Measurements from ENCODE around the gene ASB4.
"Not testable (repeated sequence)": the region's sequence is repeated elsewhere in the genome, so short reads cannot be mapped to it uniquely, and the experiment has no call there.

The ASB4 gene

DNA sequence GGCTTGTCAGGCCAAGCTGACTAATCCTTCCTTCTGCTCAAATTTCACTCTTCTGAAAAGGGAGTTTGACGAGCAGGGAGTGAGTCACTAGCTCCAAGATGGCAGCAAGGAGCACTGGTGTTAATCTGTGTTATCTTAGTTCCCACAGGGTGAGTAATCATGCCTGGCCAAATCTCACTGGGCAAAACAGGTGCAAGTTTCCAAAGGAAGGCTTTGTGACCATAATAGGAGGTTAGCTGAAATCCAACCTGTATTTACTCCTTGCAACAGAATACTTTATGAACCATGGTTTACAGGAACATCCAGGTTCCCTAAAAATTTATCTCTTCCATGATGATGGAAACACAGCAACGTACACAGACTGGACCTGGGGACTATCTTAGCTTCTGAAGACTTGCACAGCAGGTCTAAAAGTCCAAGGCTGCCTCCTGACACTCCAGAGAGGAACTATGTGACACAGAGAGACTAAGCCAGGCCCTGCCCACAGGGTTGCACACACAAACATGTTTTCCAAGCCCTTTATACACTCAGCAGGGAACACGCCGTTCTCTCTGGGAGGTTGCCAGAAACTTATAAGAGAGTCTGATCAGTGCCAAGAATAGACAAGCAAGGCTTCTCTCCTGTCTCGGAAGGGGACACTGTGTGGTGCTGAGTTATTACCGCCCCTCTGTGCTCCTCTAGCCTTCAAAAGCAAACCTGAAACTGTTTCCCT lies 64.2 kb downstream of the ASB4 start:
- no peak for FAIRE-seq
- peak; percentile 45 for DNase-seq (ENCODE audit: insufficient read length, low spot score)

DNA sequence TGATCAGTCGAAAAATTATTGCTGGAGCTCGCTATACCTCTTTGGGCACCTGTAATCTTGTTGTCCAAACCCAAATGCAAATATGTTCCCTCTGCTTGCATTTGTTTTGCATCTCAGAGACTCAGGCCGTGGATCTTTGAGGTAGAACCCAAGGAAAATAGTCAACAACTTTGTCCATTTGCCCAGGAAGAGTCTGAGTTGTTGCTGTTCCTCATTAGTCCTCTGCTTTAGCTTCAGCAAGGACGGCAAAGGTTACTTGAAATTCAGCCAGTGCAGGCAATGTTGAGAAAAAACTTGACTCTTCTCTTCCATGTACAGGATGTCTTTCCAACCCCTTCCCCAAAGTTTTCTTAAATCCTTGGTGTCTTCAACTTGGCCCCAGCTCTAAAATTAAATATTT lies 64.8 kb downstream of the ASB4 start:
- FAIRE-seq = no peak
- no peak for DNase-seq (ENCODE audit: insufficient read length, low spot score)

DNA sequence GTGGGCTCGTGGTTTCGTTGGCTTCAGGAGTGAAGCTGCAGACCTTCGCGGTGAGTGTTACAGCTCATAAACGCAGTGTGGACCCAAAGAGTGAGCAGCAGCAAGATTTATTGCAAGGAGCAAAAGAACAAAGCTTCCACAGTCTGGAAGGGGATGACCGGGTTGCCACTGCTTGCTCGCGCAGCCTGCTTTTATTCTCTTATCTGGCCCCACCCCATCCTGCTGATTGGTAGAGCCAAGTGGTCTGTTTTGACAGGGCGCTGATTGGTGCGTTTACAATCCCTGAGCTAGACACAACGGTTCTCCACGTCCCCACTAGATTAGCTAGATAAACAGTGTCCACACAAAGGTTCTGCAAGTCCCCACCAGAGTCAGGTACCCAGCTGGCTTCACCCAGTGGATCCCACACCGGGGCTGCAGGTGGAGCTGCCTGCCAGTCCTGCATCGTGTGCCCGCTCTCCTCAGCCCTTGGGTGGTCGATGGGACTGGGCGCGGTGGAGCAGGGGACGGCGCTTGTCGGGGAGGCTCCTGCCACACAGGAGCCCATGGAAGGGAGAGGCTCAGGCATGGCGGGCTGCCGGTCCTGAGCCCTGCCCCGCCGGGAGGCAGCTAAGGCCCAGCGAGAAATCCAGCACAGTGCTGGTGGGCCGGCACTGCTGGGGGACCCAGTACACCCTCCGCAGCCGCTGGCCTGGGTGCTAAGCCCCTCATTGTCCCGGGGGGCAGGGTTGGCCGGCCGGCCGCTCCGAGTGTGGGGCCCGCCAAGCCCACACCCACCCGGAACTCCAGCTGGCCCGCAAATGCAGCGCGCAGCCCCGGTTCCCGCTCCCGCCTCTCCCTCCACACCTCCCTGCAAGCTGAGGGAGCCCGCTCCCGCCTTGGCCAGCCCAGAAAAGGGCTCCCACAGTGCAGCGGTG lies 66.5 kb downstream of the ASB4 start:
- not testable (repeated sequence) for FAIRE-seq; DNase-seq (ENCODE audit: insufficient read length, low spot score)

DNA sequence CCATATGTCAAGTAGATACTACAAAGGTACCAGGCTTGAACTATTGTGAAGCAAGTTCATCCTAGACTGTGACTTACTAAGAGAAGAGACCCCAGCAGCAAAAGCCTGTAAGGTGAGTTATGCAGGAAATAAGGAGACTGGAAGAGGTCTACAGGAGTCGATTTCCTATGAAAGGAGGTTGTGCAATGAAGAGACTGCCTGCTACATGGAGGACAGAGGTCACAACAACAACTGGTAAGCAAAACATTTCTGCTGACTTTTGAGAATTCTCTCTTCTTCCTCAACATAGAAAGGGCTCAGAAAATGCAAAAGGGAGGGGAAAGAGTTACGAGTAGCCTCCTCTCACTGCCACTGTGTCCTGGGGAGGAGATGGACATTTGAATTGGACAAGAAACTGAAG lies 68.2 kb downstream of the ASB4 start:
- DNase-seq (ENCODE audit: insufficient read length, low spot score) (no peak), FAIRE-seq (no peak)

DNA sequence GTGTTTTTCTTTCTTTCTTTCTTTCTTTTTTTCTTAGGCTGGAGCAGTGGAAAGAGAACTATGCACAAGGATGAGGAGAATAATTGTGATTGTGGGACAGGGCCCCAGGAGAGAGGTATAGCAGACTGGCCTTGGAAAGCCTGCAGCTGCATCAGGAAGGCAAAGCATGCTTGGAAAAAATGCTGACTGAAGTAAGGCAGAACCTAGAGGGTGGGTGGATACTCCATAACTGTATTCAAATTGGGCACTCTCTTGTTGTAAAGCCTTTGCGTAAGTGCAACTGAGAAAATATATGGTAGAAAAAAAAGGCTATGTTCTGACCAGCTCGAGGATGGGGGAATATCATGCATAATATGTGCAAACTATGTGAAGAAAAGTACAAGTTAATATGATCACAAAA lies 71.0 kb downstream of the ASB4 start:
- DNase-seq (ENCODE audit: insufficient read length, low spot score) = no peak
- FAIRE-seq = no peak

DNA sequence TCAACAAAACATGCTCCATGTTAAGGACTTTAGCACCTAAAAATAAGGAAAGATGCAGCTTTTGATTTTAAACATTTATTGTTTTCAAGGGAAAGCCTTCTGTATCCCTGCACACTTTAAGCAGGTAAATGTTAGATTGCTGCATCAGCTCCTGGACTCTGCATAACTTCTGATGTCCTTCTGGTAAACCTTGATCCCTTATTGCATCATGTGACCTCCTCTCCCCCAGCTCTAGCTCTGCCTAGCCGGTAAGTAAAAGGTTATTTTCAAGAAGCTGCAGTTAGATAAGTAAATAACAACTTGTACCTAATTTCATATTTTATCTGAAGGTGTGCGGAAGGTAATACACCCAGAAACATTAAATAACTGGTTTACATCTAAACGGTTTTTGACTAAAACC lies 73.1 kb downstream of the ASB4 start:
- DNase-seq (ENCODE audit: insufficient read length, low spot score) = no peak
- no peak for FAIRE-seq

DNA sequence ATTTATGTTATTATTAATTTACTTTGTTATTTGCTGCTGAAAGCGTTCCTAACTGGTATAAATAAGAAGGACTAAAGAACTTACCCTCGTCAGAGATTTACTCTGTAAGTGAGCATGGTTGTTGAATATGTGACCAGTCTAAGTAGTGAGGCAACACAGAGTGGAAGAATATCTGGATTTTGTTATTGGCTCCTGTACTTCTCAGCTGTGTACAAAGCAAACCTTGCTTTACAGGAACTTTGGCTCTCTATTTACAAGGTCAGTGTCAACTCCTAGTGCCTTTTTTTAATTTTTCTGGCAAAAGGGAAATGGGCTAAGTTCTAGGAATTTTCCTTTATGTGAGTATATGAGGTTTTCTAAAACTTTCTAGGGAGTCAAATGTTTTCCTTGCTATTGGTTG lies 74.9 kb downstream of the ASB4 start:
- DNase-seq (ENCODE audit: insufficient read length, low spot score) = no peak
- FAIRE-seq = no peak

DNA sequence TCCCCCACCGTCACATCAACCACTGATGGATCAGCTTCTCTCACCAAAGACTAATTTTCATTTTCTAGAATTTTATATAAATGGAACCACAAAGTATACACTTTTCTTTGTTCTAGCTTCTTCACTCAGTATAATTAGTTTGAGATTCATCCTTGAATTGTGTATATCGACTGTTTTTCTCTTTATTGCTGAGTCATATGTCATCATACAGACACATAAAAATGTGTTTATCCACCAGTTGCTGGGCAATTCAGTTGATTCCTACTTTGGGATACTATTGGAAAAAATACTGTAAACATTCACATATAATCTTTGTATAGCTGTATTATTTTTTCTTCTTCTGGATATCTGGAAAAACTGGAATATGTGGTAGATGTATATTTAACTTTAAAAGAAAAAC lies 84.0 kb downstream of the ASB4 start:
- FAIRE-seq = no peak

DNA sequence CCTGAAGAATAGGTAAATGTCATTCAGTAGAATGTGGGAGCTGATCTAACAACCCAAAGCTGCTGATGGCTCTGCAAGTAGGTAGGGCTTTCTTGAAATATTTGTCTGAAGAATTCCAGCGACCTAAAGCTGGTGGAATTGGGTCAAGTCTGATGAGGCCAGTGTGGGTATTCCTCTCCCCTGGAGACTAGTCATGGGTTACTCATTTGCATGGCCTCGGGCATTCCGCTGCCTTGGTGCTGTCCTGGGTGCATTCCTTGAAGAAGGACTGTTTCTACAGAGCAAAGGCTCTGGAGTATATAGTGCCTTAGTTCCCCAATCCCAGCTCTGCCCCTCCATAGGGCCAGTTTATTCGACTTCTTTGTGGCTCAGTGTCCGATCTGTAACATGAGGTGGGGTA lies 91.4 kb downstream of the ASB4 start:
- FAIRE-seq = no peak

More for the DNA sequence above, 84.0 kb downstream of the ASB4 start:
- no peak for DNase-seq (ENCODE audit: insufficient read length, low spot score)

DNA sequence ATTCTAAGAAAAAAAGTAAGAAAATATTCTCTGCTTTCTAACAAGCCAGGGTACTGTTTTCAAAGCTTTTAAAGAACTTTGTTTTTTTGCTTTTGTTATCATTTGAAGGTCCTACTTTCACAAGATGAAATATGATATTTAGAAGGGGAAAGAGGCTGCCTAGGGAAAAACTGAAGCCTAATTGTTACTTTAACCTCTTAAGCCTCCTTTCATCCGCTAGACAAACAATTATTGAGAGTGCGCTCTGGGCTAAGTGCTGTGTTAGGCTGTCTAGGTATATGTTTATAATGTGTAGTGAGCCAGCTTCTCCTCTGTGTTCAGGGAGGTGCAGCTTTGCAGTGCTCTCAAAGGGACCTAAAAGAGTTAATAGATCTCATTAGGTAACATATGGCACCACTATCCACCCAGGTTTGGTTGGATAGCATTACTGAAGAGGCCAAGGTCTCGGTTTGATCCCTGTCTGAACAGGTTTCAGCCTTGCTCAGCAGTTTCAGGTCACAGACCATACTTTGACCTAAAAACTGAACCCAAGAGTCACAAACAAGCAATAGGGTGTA lies 92.6 kb downstream of the ASB4 start:
- DNase-seq (ENCODE audit: insufficient read length, low spot score) (no peak), FAIRE-seq (no peak)

More for the DNA sequence above, 91.4 kb downstream of the ASB4 start:
- DNase-seq (ENCODE audit: insufficient read length, low spot score) = no peak

DNA sequence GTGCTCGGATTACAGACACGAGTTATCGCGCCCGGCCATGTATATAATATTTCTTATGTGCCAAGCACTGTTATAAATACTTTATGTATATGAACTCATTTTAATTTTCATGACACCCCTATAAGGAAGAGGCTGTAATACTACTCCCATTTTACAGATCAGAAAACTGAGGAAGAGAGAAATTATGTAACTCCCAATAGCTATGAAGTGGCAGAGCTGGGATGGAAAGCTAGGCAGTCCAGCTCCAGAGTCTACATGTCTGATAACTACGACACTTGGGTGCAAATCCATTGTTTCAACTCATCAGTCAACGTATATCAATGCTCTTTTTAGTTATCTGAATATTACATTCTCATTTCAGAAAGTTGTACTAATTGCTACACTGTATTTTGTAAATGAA lies 93.6 kb downstream of the ASB4 start:
- FAIRE-seq (no peak), DNase-seq (ENCODE audit: insufficient read length, low spot score) (no peak)

DNA sequence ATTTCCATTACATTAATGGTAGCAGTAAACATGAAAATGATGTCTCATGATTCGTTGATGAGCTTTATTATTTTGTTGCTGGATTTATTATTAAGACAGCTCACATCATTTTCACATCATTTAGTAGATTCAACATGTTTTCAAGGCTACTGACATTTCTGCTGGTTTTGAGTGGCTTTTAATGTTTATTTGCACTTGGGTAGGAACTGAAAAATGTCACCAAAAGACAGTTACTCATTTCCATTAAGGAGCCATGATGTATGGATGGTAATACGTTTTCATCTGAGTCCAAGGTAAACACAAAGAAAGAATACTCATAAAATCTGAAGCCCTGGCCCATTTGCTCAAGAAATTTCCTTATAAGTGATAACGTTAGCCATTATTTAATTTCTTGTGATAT lies 95.7 kb downstream of the ASB4 start:
- DNase-seq (ENCODE audit: insufficient read length, low spot score) (no peak), FAIRE-seq (no peak)

DNA sequence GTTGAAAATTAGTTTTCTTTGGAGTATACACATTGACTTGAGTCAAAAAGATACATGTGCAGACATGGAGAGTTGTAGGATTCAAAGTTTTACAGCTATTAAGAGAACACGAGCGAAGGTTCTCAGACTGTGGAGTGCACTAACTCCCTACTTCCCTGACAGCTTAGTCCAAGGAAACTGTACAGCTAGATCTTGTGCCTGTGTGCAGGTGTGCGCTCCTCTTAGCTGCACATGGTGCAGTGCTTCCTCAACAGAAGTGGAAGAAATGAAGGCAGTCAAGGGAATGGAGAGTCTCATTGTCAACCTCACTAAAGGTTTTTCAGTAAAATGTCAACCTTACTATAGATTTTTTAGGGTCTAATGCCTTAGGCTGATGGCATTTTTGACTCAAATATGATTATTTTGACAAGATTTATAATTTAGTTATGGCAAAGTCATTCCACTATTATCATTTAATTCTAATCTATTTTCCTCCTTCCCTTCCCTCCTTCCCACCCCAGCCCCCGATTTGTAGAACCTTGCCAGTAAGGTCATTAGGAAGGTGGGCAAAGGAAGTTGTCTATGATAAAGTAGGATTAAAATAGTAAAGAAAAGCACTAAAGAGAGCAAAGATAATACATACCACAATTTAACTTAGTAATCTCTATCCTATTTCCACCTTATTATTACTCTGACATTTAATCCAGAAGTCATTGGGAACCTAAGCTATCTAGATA lies 97.0 kb downstream of the ASB4 start:
- no peak for DNase-seq (ENCODE audit: insufficient read length, low spot score)
- no peak for FAIRE-seq

DNA sequence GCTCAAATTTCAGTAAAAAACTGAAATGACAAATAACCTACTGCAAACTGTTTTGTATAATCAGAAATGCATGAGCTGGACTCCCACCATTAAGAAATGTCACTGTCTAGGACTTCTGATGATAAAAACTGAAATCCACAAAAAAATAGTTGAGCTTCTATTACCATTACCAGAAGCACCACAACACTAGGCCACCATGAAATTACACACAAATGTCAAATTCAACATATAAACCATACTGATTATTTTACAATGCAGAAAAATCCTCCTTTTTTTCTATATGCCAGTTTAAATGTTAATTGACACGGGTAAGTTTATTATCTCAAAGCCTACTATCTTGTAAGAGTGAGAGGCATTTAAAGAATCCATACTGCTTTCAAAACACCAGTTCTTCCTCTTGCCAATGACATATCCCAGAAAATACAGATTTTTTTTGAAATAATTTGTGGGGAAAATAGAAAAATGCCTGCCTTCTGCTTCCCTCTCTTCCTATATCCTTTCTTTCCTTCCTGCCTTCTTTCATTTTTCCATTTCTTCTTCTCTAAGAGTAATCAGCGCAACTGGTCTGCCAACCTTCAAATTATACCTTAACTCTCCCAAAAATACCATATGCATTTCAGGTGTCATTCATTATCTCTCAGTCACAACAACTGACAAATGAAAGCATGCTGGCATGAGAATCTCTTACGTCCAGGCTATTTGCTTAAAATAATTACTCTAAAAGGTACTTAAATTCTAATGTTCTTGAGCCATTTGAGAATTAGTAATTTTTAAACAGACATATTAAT lies 98.3 kb downstream of the ASB4 start:
- DNase-seq (ENCODE audit: insufficient read length, low spot score) = no peak
- no peak for FAIRE-seq

DNA sequence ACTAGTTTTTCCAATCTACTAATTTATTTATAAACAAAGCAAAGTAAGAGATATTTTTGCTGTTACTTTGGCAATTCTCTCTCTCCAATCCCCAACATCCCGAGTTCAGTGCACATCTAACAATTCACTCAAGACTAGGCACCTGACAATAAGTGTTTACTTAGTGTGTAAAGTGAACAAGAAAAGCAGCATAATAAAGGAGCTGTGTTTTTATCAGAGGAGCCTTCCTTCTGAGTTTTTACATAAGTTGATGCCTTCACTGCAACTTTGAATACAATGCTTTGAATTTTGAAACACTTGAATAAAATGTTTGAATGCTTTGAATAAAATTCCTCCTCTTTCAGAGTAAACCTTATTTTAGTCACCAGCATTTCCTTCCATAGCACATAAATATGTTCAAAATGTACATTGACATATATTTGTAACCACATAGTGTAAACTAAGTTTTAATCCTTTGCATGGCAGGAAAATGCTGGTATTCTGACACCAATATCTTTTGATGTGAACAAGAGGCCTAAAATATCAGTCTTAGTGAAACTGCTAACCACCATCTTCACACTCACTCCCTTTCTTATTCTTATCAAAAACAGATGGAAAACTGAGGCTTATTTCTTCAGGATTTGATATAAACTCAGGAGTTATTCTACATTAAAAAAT lies 99.2 kb downstream of the ASB4 start:
- DNase-seq (ENCODE audit: insufficient read length, low spot score) (no peak), FAIRE-seq (no peak)

DNA sequence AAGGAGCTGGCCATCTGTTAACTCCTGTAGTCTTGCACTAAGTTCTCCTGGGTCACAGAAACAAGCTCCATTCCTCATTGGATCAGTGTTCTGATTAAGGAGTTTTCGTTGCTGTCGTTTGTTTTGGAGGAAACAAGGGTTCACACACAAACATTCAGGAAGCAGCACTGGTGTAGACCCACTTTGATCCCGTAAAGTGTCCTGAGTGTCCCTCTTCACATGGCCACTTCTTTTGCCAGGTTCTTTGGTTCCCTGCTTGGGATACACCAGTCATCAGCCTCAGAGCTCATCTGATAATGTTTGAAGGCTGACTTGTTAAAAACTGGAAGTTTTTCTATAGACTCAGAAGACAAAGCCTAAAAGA lies 99.7 kb downstream of the ASB4 start:
- DNase-seq (ENCODE audit: insufficient read length, low spot score) = no peak

DNA sequence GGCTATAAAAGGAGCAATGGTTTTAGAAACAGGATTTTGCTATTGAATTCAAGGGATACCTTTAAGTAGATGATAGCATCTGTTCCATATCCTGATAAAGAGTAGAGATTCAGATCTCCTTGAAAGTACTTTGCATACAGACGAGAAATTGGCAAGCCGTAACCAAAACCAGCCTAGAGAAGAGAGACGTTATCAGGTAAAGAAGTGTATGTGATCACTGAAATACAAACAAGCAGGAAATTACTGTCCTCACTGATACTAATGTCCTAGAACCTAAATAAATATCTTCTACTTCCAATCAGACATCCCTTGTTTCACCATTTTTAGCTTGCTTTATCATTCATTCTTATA lies 101.2 kb downstream of the ASB4 start:
- no peak for FAIRE-seq
- DNase-seq (ENCODE audit: insufficient read length, low spot score) = no peak

More for the DNA sequence above, 99.7 kb downstream of the ASB4 start:
- no peak for FAIRE-seq

DNA sequence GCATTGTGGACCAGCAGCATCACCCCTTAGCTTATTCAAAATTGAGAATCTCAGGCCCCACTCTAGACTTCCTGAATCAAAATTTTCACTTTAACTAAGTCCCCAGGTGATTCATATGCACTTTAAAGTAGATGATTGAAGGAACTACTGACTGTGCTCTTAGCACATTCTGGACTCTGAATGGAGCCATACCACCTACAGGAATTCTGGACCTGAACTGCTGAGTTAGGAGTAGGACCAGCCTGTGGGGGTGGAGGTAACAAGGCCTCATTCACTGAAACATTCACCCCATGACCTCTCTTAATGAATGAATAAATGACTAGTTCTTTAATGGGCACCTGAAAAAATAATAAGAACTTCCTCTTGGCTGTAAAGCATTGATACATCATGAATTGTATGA lies 103.3 kb downstream of the ASB4 start:
- DNase-seq (ENCODE audit: insufficient read length, low spot score) = no peak
- FAIRE-seq = no peak

DNA sequence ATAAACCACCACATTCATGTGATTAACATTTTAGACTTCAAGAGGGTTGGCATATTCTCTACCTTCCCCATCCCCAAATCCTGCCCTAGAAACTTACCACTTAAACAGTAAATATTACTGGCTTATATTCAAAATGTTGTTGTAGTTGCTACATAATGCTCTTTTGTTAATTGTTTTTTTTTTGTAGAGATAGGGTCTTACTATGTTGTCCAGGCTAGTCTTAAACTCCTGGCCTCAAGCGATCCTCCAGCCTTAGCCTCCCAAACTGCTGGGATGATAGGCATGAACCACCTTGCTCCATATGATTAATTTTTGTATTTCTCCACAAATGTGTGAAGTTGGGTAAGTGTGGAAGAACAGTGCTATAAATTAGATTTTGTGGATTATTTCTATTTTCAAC lies 104.0 kb downstream of the ASB4 start:
- no peak for FAIRE-seq

More for the DNA sequence above, 104.0 kb downstream of the ASB4 start:
- no peak for DNase-seq (ENCODE audit: insufficient read length, low spot score)
